Heart left ventricle (tissue), 16 donors: ENCODE results near the gene KCNA2. TPM values are rescaled to one million over a fixed set of nuclear protein-coding genes. Genes with fewer than 3 reads are reported as not detected.

Experiments used
- ATAC-seq, 4 donors: fragments of 200-7000 bp; cut with Tn5 transposase; one replicate each; pipeline ENCODE4 v1.9.1; 2020 to 2022; ENCODE audit warnings: moderate library complexity in 4 of 4, mild to moderate bottlenecking in 3 of 4, moderate number of reproducible peaks in 1 of 4
- DNase-seq, 5 donors: peaks; one replicate each; pipeline ENCODE4 v3.0.0-alpha.2; 2020
- H3K27ac ChIP-seq, 12 donors: fragments of 200-600 bp; sonication (generic) in 4 of 12; one replicate each; pipeline versions ENCODE4 v1.5.0 to v1.8.0; 2016 to 2022; ENCODE audit warnings: mild to moderate bottlenecking in 2 of 12
- H3K27me3 ChIP-seq, 9 donors: fragments of 200-600 bp; sonication (generic) in 2 of 9; one replicate each; pipeline versions ENCODE4 v1.5.1 to v1.8.0; 2016 to 2022; ENCODE audit warnings: mild to moderate bottlenecking in 3 of 9
- H3K36me3 ChIP-seq, 9 donors: fragments of 200-600 bp; sonication (generic) in 2 of 9; one replicate each; pipeline versions ENCODE4 v1.5.0 to v1.8.0; 2018 to 2022; ENCODE audit warnings: mild to moderate bottlenecking in 2 of 9
- H3K4me1 ChIP-seq, 12 donors: fragments of 200-600 bp; sonication (generic) in 4 of 12; one replicate each; pipeline versions ENCODE4 v1.5.0 to v1.8.0; 2016 to 2022; ENCODE audit warnings: mild to moderate bottlenecking in 3 of 12
- H3K4me3 ChIP-seq, 12 donors: fragments of 200-600 bp; sonication (generic) in 4 of 12; one replicate each; pipeline versions ENCODE4 v1.5.0 to v1.8.0; 2017 to 2022; ENCODE audit warnings: mild to moderate bottlenecking in 9 of 12, moderate library complexity in 4 of 12
- H3K9me3 ChIP-seq, 12 donors: fragments of 200-600 bp; sonication (generic) in 4 of 12; one replicate each; pipeline versions ENCODE4 v1.5.0 to v1.8.0; 2016 to 2022; ENCODE audit warnings: mild to moderate bottlenecking in 1 of 12
- CTCF ChIP-seq, 12 donors: fragments of 200-600 bp; sonication (generic) in 4 of 12; IDR thresholded peaks; one replicate each; pipeline versions ENCODE4 v1.5.0 to v1.8.0; 2018 to 2022; ENCODE audit warnings: antibody characterized with exemption in 12 of 12, mild to moderate bottlenecking in 5 of 12
- POLR2A ChIP-seq, 2 donors: fragments of 450-650 bp; IDR thresholded peaks; one replicate each; pipeline ENCODE4 v1.6.1; 2017; ENCODE audit warnings: antibody characterized with exemption in 2 of 2, mild to moderate bottlenecking in 2 of 2, moderate library complexity in 2 of 2
- WGBS, 4 donors: extraction: QIAGEN DNeasy Blood & Tissue Kit in 2 of 4; methylation state at CpG; one replicate each; pipeline versions ENCODE4 v1.1.5 to v1.1.7; 2013 to 2018; 5-methylcytosine and 5-hydroxymethylcytosine counted together
- intact Hi-C, 10 donors: fragments of 100-400 bp; cut with DNase I; formaldehyde crosslinking; loops; one replicate each; pipeline versions ENCODE4 v1.11.1 to v1.14.2; 2022
- polyA plus RNA-seq, 2 donors: library from polyadenylated mRNA; stranded (reverse); fragments of 200-250 nt; gene quantifications; one replicate each; pipeline ENCODE4 v1.2.3, GENCODE V29; 2013
- total RNA-seq, 9 donors: library from RNA; depleted of rRNA in 2 of 9; stranded (reverse); fragments of >200 nt in 2 of 9; fragmentation: NEBNext Ultra II Directional in 3 of 9; extraction: Animal tissue kit (Norgen Biotek cat#: 25700) in 3 of 9; gene quantifications; one replicate each; pipeline versions ENCODE4 v1.1.0 to v1.2.4, GENCODE V29; 2016 to 2023
- donor health status: ischemic (EF 13 %, LVEDD 7.1; RV severe dilation, severe dysfunction).
- donor health status: healthy with polysubstance abuse.
- donor health status: DM: no; HTN: yes; CAD: no.
- donor health status: DM: no; HTN: no; CAD: no.
- donor health status: ischemic (EF 25% LVEDD 6.9; RV normal size, moderate dysfunction).
- donor health status: ischemic (EF 25% LVEDD 5.7; RV mildly dilated, moderate dysfunction).
- donor health status: healthy.
- donor health status: DM: yes; HTN: yes; CAD: no.
- donor health status: ischemic (EF 35%, LVEDD 5.7; RV mildly dilated, moderate dysfunction).
- donor health status: nonischemic (EF 11% LVEDD 7.7; RV severe dilation, severe dysfunction).
- donor health status: DM: yes; HTN: yes; CAD: no.
- donor health status: PGD.
- donor health status: ischemic (EF 29% LVEDD 5.4; RV normal size, mild dysfunction).
- donor health status: nonischemic (EF 23%, LVEDD 6.1; RV moderate dilation, normal function).

The KCNA2 gene
- total and polyA plus RNA-seq, 11 donors = 0.08 to 1.6 (median 0.78) TPM

- intact Hi-C loops = loop anchor here in 1 of 10 donors (5.0 kb wide), 1 partner anchor 32 kb away; the partner anchor contains the start of gene KCNA3
- Histone ChIP-seq H3K27ac (peak overlapping the region in 1 of 12 donors; percentile 73), H3K4me3 (no peak overlapping the region), H3K36me3 (no peaks in the 10 kb centered on the region), H3K9me3 (no peaks in the 10 kb centered on the region), H3K27me3 (no peaks in the 10 kb centered on the region), H3K4me1 (peaks cover 0 to 82% (median 1%) of the 10 kb centered on the region in 12 donors)
- DNase-seq (no peak), ATAC-seq (no peak)
- WGBS, 4 donors = 34 to 50% (median 42%) methylated on average over 2 of the region's 2 CpGs
- no peak for TF ChIP-seq POLR2A (IDR thresholded peaks at IDR 0.05)
- TF ChIP-seq CTCF (IDR thresholded peaks at IDR 0.05) = no peak
Observed at GRCh38 chr1:110639724-110640386, 33.7 kb upstream of the KCNA2 start.

GRCh38 chr1:110638556-110638955 is 32.4 kb upstream of the KCNA2 start:
- intact Hi-C loops = loop anchor here in 1 of 10 donors (5.0 kb wide), 1 partner anchor 34 kb away; the partner anchor contains the start of gene KCNA3
- no peak overlapping the region for H3K4me3 ChIP-seq
- DNase-seq = no peak
- WGBS, 4 donors = 85 to 91% (median 86%) methylated on average over 6 of the region's 6 CpGs
- TF ChIP-seq POLR2A (IDR thresholded peaks at IDR 0.05) (no peak), CTCF (IDR thresholded peaks at IDR 0.05) (no peak)
- no peaks in the 10 kb centered on the region for H3K9me3 ChIP-seq
- no peaks in the 10 kb centered on the region for H3K36me3 ChIP-seq
- H3K27me3 ChIP-seq = no peaks in the 10 kb centered on the region
- H3K27ac ChIP-seq = peak overlapping the region in 1 of 12 donors; percentile 64
- ATAC-seq = no peak
- peaks cover 0 to 82% (median 12%) of the 10 kb centered on the region in 12 donors for H3K4me1 ChIP-seq

- ATAC-seq (no peak), DNase-seq (no peak)
- H3K27me3 ChIP-seq = no peaks in the 10 kb centered on the region
- no peaks in the 10 kb centered on the region for H3K36me3 ChIP-seq
- no peaks in the 10 kb centered on the region for H3K9me3 ChIP-seq
- H3K4me3 ChIP-seq = no peak overlapping the region
- WGBS, 4 donors = 42 to 84% (median 50%) methylated on average over 2 of the region's 2 CpGs
- intact Hi-C loops = loop anchor here in 1 of 10 donors (5.0 kb wide), 1 partner anchor 34 kb away; the partner anchor contains the start of gene KCNA3
- H3K4me1 ChIP-seq = peaks cover 0 to 82% (median 12%) of the 10 kb centered on the region in 12 donors
- no peak for TF ChIP-seq CTCF (IDR thresholded peaks at IDR 0.05)
- no peak for TF ChIP-seq POLR2A (IDR thresholded peaks at IDR 0.05)
- peak overlapping the region in 1 of 12 donors; percentile 64 for H3K27ac ChIP-seq
Observed at GRCh38 chr1:110638058-110638457, 31.9 kb upstream of the KCNA2 start.

- ATAC-seq = no peak
- TF ChIP-seq CTCF (IDR thresholded peaks at IDR 0.05) = no peak
- TF ChIP-seq POLR2A (IDR thresholded peaks at IDR 0.05) = no peak
Observed at GRCh38 chr1:110637475-110637874, 31.3 kb upstream of the KCNA2 start.

More at GRCh38 chr1:110637475-110637874, 31.3 kb upstream of the KCNA2 start:
- Histone ChIP-seq H3K4me1 (peaks cover 0 to 79% (median 12%) of the 10 kb centered on the region in 12 donors), H3K27me3 (no peaks in the 10 kb centered on the region), H3K9me3 (no peaks in the 10 kb centered on the region), H3K27ac (peak overlapping the region in 1 of 12 donors; percentile 64), H3K4me3 (no peak overlapping the region), H3K36me3 (no peaks in the 10 kb centered on the region)
- intact Hi-C loops = loop anchor here in 1 of 10 donors (5.0 kb wide), 1 partner anchor 35 kb away; the partner anchor contains the start of gene KCNA3
- 62 to 79% (median 65%) methylated on average over 2 to 3 of the region's 3 CpGs for WGBS, 4 donors
- no peak for DNase-seq
